H1 (cell line): ENCODE measurements around the gene ARFRP1. TPM values are rescaled to one million over a fixed set of nuclear protein-coding genes. Genes with fewer than 3 reads are reported as not detected.

Experiments
- CEBPB ChIP-seq: IDR thresholded peaks from 2 replicates; pipeline ENCODE4 v1.6.1; 2012; ENCODE audit warnings: low read depth, low read length
- CHD2 ChIP-seq: IDR thresholded peaks from 2 replicates; pipeline ENCODE4 v1.6.1; 2012; ENCODE audit warnings: low read length, improper control_type of control experiment
- EGR1 ChIP-seq: IDR thresholded peaks from 2 replicates; pipeline ENCODE4 v1.6.1; 2011; ENCODE audit warnings: low read depth, low read length, borderline replicate concordance
- GABPA ChIP-seq: IDR thresholded peaks from 2 replicates; pipeline ENCODE4 v1.6.1; 2011; ENCODE audit warnings: mild to moderate bottlenecking, low read length, moderate library complexity, borderline replicate concordance; ENCODE audit not compliant: insufficient read depth
- HDAC2 ChIP-seq, 2 experiments: fragments of 300-600 bp in 1 of 2; sonication (generic) in 1 of 2; IDR thresholded peaks; 2 replicates each; pipeline ENCODE4 v1.6.1; 2011 to 2012; ENCODE audit warnings: low read depth in 2 of 2, low read length in 2 of 2, mild to moderate bottlenecking in 2 of 2, moderate library complexity in 2 of 2, borderline replicate concordance in 1 of 2, inconsistent platforms in 1 of 2
- KDM4A ChIP-seq: IDR thresholded peaks from one replicate; pipeline ENCODE4 v1.7.1; 2012; ENCODE audit warnings: low read depth, mild to moderate bottlenecking, moderate library complexity, low read length, inconsistent platforms; ENCODE audit not compliant: severe bottlenecking
- NANOG ChIP-seq: IDR thresholded peaks from 2 replicates; pipeline ENCODE4 v1.6.1; 2011; ENCODE audit warnings: low read length, low read depth, mild to moderate bottlenecking, inconsistent platforms; ENCODE audit not compliant: insufficient read depth, poor library complexity, severe bottlenecking
- PHF8 ChIP-seq: fragments of 200-600 bp; sonication (generic); conservative IDR thresholded peaks from 2 replicates; pipeline ENCODE4 v1.7.1; 2012; ENCODE audit warnings: low read depth, mild to moderate bottlenecking, inconsistent platforms, low read length, moderate library complexity
- POLR2A ChIP-seq, 2 experiments: IDR thresholded peaks; 1 replicate in 1 of 2; 2 replicates in 1 of 2; pipeline ENCODE4 v1.6.1; 2011; ENCODE audit warnings: low read depth in 2 of 2, low read length in 2 of 2, mild to moderate bottlenecking in 2 of 2; ENCODE audit errors: control extremely low read depth in 1 of 2
- POLR2AphosphoS5 ChIP-seq: IDR thresholded peaks from 2 replicates; pipeline ENCODE4 v1.6.1; 2011; ENCODE audit warnings: low read depth, low read length
- POU5F1 ChIP-seq: IDR thresholded peaks from 2 replicates; pipeline ENCODE4 v1.6.1; 2011; ENCODE audit warnings: low read depth, mild to moderate bottlenecking, low read length, moderate library complexity
- RAD21 ChIP-seq, 2 experiments: IDR thresholded peaks in 1 of 2; conservative IDR thresholded peaks in 1 of 2; 2 replicates each; pipeline ENCODE4 v1.6.1; 2011; ENCODE audit warnings: low read depth in 2 of 2, low read length in 2 of 2, improper control_type of control experiment in 1 of 2, inconsistent platforms in 1 of 2, mild to moderate bottlenecking in 1 of 2, moderate library complexity in 1 of 2
- RBBP5 ChIP-seq: IDR thresholded peaks from 2 replicates; pipeline ENCODE4 v1.7.1; 2012; ENCODE audit warnings: low read depth, mild to moderate bottlenecking, inconsistent platforms, low read length, moderate library complexity, borderline replicate concordance
- RXRA ChIP-seq: IDR thresholded peaks from 2 replicates; pipeline ENCODE4 v1.6.1; 2011; ENCODE audit warnings: low read depth, mild to moderate bottlenecking, low read length, moderate library complexity; ENCODE audit not compliant: insufficient read depth
- SIN3A ChIP-seq, 2 experiments: IDR thresholded peaks in 1 of 2; conservative IDR thresholded peaks in 1 of 2; 2 replicates each; pipeline ENCODE4 v1.6.1; 2011 to 2012; ENCODE audit warnings: low read length in 2 of 2, improper control_type of control experiment in 1 of 2, low read depth in 1 of 2, mild to moderate bottlenecking in 1 of 2
- SP2 ChIP-seq: IDR thresholded peaks from 2 replicates; pipeline ENCODE4 v1.6.1; 2012; ENCODE audit warnings: mild to moderate bottlenecking, low read length, inconsistent platforms
- SUZ12 ChIP-seq: fragments of 200-600 bp; sonication (generic); IDR thresholded peaks from 2 replicates; pipeline ENCODE4 v1.6.1; 2012; ENCODE audit warnings: mild to moderate bottlenecking, inconsistent platforms, low read length, moderate library complexity, mixed read lengths
- TAF1 ChIP-seq: IDR thresholded peaks from 2 replicates; pipeline ENCODE4 v1.6.1; 2011; ENCODE audit warnings: mild to moderate bottlenecking, low read depth, low read length
- TAF7 ChIP-seq: optimal IDR thresholded peaks from 2 replicates; pipeline ENCODE3; 2011; ENCODE audit warnings: low read depth, mild to moderate bottlenecking, inconsistent platforms, low read length, moderate library complexity, borderline replicate concordance
- YY1 ChIP-seq: IDR thresholded peaks from 2 replicates; pipeline ENCODE4 v1.6.1; 2011; ENCODE audit warnings: low read depth, mild to moderate bottlenecking, low read length
- polyA plus RNA-seq, 7 experiments: library from polyadenylated mRNA; depleted of rRNA in 3 of 7; stranded (reverse) in 5 of 7; unstranded in 2 of 7; fragments of >200 nt in 5 of 7; fragments of 200-250 nt in 2 of 7; gene quantifications; 1 replicate in 5 of 7; 2 replicates in 1 of 7; 4 replicates in 1 of 7; pipeline versions ENCODE4 v1.2.1 to v1.2.3, GENCODE V29; 2011 to 2013; ENCODE audit warnings: missing spikeins in 2 of 7, mixed read lengths in 2 of 7
- total RNA-seq: library from RNA; stranded (reverse); fragmentation: NEBNext Ultra II Directional; extraction: Animal tissue kit (Norgen Biotek cat#: 25700); gene quantifications from 2 replicates; pipeline ENCODE4 v1.2.1, GENCODE V29; 2021
- TF ChIP-seq, protein P1 (sequence below): IDR thresholded peaks from 2 replicates; pipeline ENCODE4 v1.6.1; 2011; ENCODE audit warnings: low read depth, mild to moderate bottlenecking, low read length; ENCODE audit not compliant: insufficient read depth

ARFRP1 gene
- total and polyA plus RNA-seq, 2 of the 8 experiments (the other 6 are each of a cell fraction or from before 2014, with no cell fraction given) = 12.9 to 22.9 TPM

DNA sequence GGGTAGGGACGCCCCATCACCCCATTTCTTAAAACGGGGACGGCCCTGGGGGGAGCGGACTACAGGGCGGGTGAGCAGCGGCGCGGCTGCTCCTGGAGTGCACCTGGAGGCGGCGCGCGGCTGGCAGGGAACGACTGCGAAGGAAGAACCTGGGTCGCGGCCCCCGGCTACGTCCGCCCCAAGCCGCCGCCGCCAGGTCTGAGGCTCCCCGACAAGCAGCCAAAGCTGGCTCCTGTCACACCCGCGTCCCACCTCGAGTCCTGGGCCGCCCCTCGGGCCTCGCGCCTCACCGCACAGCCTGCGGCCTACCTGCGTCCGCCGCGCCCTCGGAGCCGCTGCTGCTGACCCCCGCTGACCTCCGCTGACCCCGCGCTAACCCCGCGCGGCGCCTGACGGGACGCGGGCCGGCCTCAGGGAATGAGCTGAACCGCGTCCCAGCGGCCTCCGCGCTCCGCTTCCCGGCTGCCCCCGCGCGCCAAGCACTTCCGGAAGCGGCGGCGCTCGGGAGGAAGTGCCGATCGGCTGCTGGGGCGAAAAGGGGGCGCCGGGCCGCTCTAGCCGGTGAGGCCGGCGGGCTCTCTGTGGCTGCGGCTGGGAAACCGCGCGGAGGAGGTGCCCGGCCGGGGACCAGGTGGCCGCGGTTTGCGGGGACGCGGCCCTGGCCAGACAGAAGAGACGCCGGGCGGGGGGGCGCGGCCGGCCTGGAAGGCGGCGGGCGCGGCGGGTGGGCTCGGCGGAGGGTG lies at the start of gene ARFRP1, which contains the start of gene ZGPAT (continued):
- TF ChIP-seq RBBP5 (peak; percentile 47; the same call in 1 of the 2 replicates), CEBPB (no peak), TAF1 (peak; percentile 50; the same call in 1 of the 2 replicates), POLR2AphosphoS5 (0 out of 2 replicates have a peak, but pooled peaks have one; percentile 23), HDAC2 (IDR thresholded peaks at IDR 0.05; ENCODE audit: borderline replicate concordance in 1 of 2, low read depth in 2 of 2, low read length in 2 of 2) (no peak), SP2 (peak; percentile 28; the same call in 1 of the 2 replicates), CHD2 (peak; percentile 41; the same call in 1 of the 2 replicates), EGR1 (0 out of 2 replicates have a peak, but pooled peaks have one; percentile 21), SUZ12 (no peak), POLR2A (IDR thresholded peaks at IDR 0.05; ENCODE audit: control extremely low read depth in 1 of 2, low read depth in 2 of 2, low read length in 2 of 2) (peak in 1 of 2 experiments; percentile 53; a peak in 1 of 3 replicates), RXRA (peak; percentile 99), NANOG (peak; percentile 44), POU5F1 (no peak), YY1 (no peak), SIN3A (conservative IDR thresholded peaks at IDR 0.05 in 1 of 2, IDR thresholded peaks at IDR 0.05 in 1 of 2; ENCODE audit: low read depth in 1 of 2, low read length in 2 of 2) (peak; percentile 58 to 74; a peak in 1 of 4 replicates), TAF7 (peak; percentile 22), KDM4A (peak; percentile 26), RAD21 (IDR thresholded peaks at IDR 0.05 in 1 of 2, conservative IDR thresholded peaks at IDR 0.05 in 1 of 2; ENCODE audit: low read depth in 2 of 2, low read length in 2 of 2) (0 out of 4 replicates have a peak, but pooled peaks of 1 of the 2 experiments have one; percentile 0), GABPA (peak; percentile 83), PHF8 (peak; percentile 70)
- TF ChIP-seq, protein P1, sequence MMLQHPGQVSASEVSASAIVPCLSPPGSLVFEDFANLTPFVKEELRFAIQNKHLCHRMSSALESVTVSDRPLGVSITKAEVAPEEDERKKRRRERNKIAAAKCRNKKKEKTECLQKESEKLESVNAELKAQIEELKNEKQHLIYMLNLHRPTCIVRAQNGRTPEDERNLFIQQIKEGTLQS = 0 out of 2 replicates have a peak, but pooled peaks have one; percentile 37
